ENCODE data around the gene CCDC150.
"Not testable (repeated sequence)": the region's sequence is repeated elsewhere in the genome, so short reads cannot be mapped to it uniquely, and the experiment has no call there.

CCDC150 gene

GRCh38 chr2:196638765-196639164, 750 bp upstream of the CCDC150 start:
- DNase-seq = no peak

GRCh38 chr2:196640031-196640548, 575 bp downstream of the CCDC150 start:
- DNase-seq = no peak

- DNase-seq = no peak
These were observed 9.7 kb downstream of the CCDC150 start for GRCh38 chr2:196649202-196649601.

- DNase-seq = no peak
These were observed 12.0 kb downstream of the CCDC150 start for GRCh38 chr2:196651387-196652094.

- no peak for DNase-seq
These were observed 13.4 kb downstream of the CCDC150 start for GRCh38 chr2:196652869-196653268.

- no peak for DNase-seq
These were observed 14.3 kb downstream of the CCDC150 start for GRCh38 chr2:196653843-196654242.

- no peak for DNase-seq
These were observed 16.2 kb downstream of the CCDC150 start for GRCh38 chr2:196655761-196656160.

GRCh38 chr2:196657333-196657732, 17.8 kb downstream of the CCDC150 start:
- no peak for DNase-seq

- DNase-seq = no peak
These were observed 20.3 kb downstream of the CCDC150 start for GRCh38 chr2:196659844-196660243.

- DNase-seq = no peak
These were observed 20.7 kb downstream of the CCDC150 start for GRCh38 chr2:196660244-196660643.

- no peak for DNase-seq
These were observed 30.8 kb downstream of the CCDC150 start for GRCh38 chr2:196670342-196670741.

- DNase-seq = no peak
These were observed 36.4 kb downstream of the CCDC150 start for GRCh38 chr2:196675963-196676362.

- DNase-seq = no peak
These were observed 37.9 kb downstream of the CCDC150 start for GRCh38 chr2:196677404-196677803.

GRCh38 chr2:196679368-196679767, 39.9 kb downstream of the CCDC150 start:
- no peak for DNase-seq

- no peak for DNase-seq
These were observed 42.0 kb downstream of the CCDC150 start for GRCh38 chr2:196681510-196681909.

GRCh38 chr2:196685792-196686191, 46.3 kb downstream of the CCDC150 start:
- no peak for DNase-seq

- not testable (repeated sequence) for DNase-seq
These were observed 47.2 kb downstream of the CCDC150 start for GRCh38 chr2:196686737-196687136.

GRCh38 chr2:196696423-196697079, 57.0 kb downstream of the CCDC150 start:
- DNase-seq = no peak

- no peak for DNase-seq
These were observed 58.3 kb downstream of the CCDC150 start for GRCh38 chr2:196697825-196698224.

- no peak for DNase-seq
These were observed 63.1 kb downstream of the CCDC150 start for GRCh38 chr2:196702641-196703040.

GRCh38 chr2:196703695-196704094, 64.2 kb downstream of the CCDC150 start:
- DNase-seq = no peak

- DNase-seq = not testable (repeated sequence)
These were observed 70.5 kb downstream of the CCDC150 start for GRCh38 chr2:196710056-196710455.

GRCh38 chr2:196711625-196712024, 72.1 kb downstream of the CCDC150 start:
- DNase-seq = no peak

- DNase-seq = no peak
These were observed 73.4 kb downstream of the CCDC150 start for GRCh38 chr2:196712867-196713266.
